Stimulated activated naive CD8-positive, alpha-beta T cell treated with anti-CD3 and anti-CD28 coated beads, Interleukin-15, amount 100 ng/mL, for 72 hours (primary cell): Measurements from ENCODE around the gene CASK.

Experiments used
- ATAC-seq: fragments of 150-1000 bp; cut with Tn5 transposase; 2 replicates; pipeline ENCODE4 v1.10.0; 2021; ENCODE audit warnings: mild to moderate bottlenecking, moderate library complexity
- DNase-seq, 2 donors: peaks; one replicate each; pipeline ENCODE4 v3.0.0; 2021 to 2022
- H3K27ac Mint-ChIP-seq, 2 donors: one replicate each; pipeline ENCODE4 v1.8.0; 2022; ENCODE audit warnings: mild to moderate bottlenecking in 2 of 2, mixed read lengths in 2 of 2, moderate library complexity in 2 of 2
- H3K27me3 Mint-ChIP-seq: one replicate; pipeline ENCODE4 v1.8.0; 2022; ENCODE audit warnings: mixed read lengths
- H3K4me1 Mint-ChIP-seq: one replicate; pipeline ENCODE4 v1.8.0; 2022; ENCODE audit warnings: mild to moderate bottlenecking, mixed read lengths
- H3K4me3 Mint-ChIP-seq, 2 donors: one replicate each; pipeline ENCODE4 v1.8.0; 2022; ENCODE audit warnings: mild to moderate bottlenecking in 2 of 2, mixed read lengths in 2 of 2, moderate library complexity in 1 of 2
- H3K9me3 Mint-ChIP-seq, 2 donors: one replicate each; pipeline ENCODE4 v1.8.0; 2022; ENCODE audit warnings: mixed read lengths in 2 of 2

CASK gene

GRCh38 chrX:41887691-41888090 lies 35.7 kb downstream of the CASK start:
- Mint-ChIP-seq H3K27ac (peak overlapping the region in 1 of 2 donors; percentile 82), H3K4me3 (peak overlapping the region; percentile 18 to 56), H3K4me1 (peaks cover 38% of the 10 kb centered on the region), H3K27me3 (no peaks in the 10 kb centered on the region), H3K9me3 (no peaks in the 10 kb centered on the region)
- DNase-seq (no peak), ATAC-seq (peak; percentile 67)

GRCh38 chrX:41885724-41886123 lies 37.6 kb downstream of the CASK start:
- H3K27me3 Mint-ChIP-seq: no peaks in the 10 kb centered on the region
- no peaks in the 10 kb centered on the region for H3K9me3 Mint-ChIP-seq
- H3K4me1 Mint-ChIP-seq: peaks cover 43% of the 10 kb centered on the region
- ATAC-seq: no peak
- H3K27ac Mint-ChIP-seq: no peak overlapping the region
- no peak for DNase-seq
- H3K4me3 Mint-ChIP-seq: no peak overlapping the region

GRCh38 chrX:41881166-41881565 lies 42.2 kb downstream of the CASK start:
- Mint-ChIP-seq H3K4me1 (peaks cover 37% of the 10 kb centered on the region), H3K9me3 (no peaks in the 10 kb centered on the region), H3K4me3 (no peak overlapping the region), H3K27me3 (no peaks in the 10 kb centered on the region), H3K27ac (no peak overlapping the region)
- no peak for DNase-seq
- ATAC-seq: no peak

GRCh38 chrX:41877167-41877566 lies 46.2 kb downstream of the CASK start:
- Mint-ChIP-seq H3K4me3 (peak overlapping the region in 1 of 2 donors; percentile 9), H3K4me1 (peaks cover 32% of the 10 kb centered on the region), H3K27ac (no peak overlapping the region), H3K27me3 (no peaks in the 10 kb centered on the region), H3K9me3 (peaks cover 0 to 4% of the 10 kb centered on the region in 2 donors)
- ATAC-seq (no peak), DNase-seq (no peak)

GRCh38 chrX:41875142-41875541 lies 48.2 kb downstream of the CASK start:
- no peak overlapping the region for H3K27ac Mint-ChIP-seq
- DNase-seq: no peak
- ATAC-seq: no peak
- peaks cover 0 to 4% of the 10 kb centered on the region in 2 donors for H3K9me3 Mint-ChIP-seq
- peaks cover 30% of the 10 kb centered on the region for H3K4me1 Mint-ChIP-seq
- H3K4me3 Mint-ChIP-seq: no peak overlapping the region
- no peaks in the 10 kb centered on the region for H3K27me3 Mint-ChIP-seq

- Mint-ChIP-seq H3K27me3 (no peaks in the 10 kb centered on the region), H3K4me1 (peaks cover 50% of the 10 kb centered on the region), H3K4me3 (no peak overlapping the region), H3K27ac (no peak overlapping the region), H3K9me3 (peaks cover 4 to 7% of the 10 kb centered on the region in 2 donors)
- DNase-seq (no peak), ATAC-seq (no peak)
Observed at GRCh38 chrX:41870719-41871151, 52.6 kb downstream of the CASK start.

- H3K27me3 Mint-ChIP-seq: no peaks in the 10 kb centered on the region
- peaks cover 53% of the 10 kb centered on the region for H3K4me1 Mint-ChIP-seq
- ATAC-seq (peak; percentile 48), DNase-seq (no peak)
- peaks cover 0 to 7% of the 10 kb centered on the region in 2 donors for H3K9me3 Mint-ChIP-seq
- peak overlapping the region in 1 of 2 donors; percentile 53 for H3K4me3 Mint-ChIP-seq
- peak overlapping the region in 1 of 2 donors; percentile 80 for H3K27ac Mint-ChIP-seq
Observed at GRCh38 chrX:41868392-41868977, 54.9 kb downstream of the CASK start.

- H3K9me3 Mint-ChIP-seq: peaks cover 0 to 7% of the 10 kb centered on the region in 2 donors
- no peaks in the 10 kb centered on the region for H3K27me3 Mint-ChIP-seq
- peaks cover 38% of the 10 kb centered on the region for H3K4me1 Mint-ChIP-seq
Observed at GRCh38 chrX:41863343-41864203, 59.8 kb downstream of the CASK start.

GRCh38 chrX:41862562-41863184 lies 60.7 kb downstream of the CASK start:
- ATAC-seq (no peak), DNase-seq (no peak)
- no peaks in the 10 kb centered on the region for H3K27me3 Mint-ChIP-seq
- peaks cover 0 to 7% of the 10 kb centered on the region in 2 donors for H3K9me3 Mint-ChIP-seq
- H3K4me3 Mint-ChIP-seq: peak overlapping the region in 1 of 2 donors; percentile 11
- H3K27ac Mint-ChIP-seq: peak overlapping the region; percentile 49 to 88
- H3K4me1 Mint-ChIP-seq: peaks cover 33% of the 10 kb centered on the region

More at GRCh38 chrX:41863343-41864203, 59.8 kb downstream of the CASK start:
- H3K27ac Mint-ChIP-seq: peak overlapping the region; percentile 77 to 89
- DNase-seq (no peak), ATAC-seq (no peak)
- H3K4me3 Mint-ChIP-seq: no peak overlapping the region

GRCh38 chrX:41858161-41858775 lies 65.1 kb downstream of the CASK start:
- no peak overlapping the region for H3K4me3 Mint-ChIP-seq
- H3K27me3 Mint-ChIP-seq: no peaks in the 10 kb centered on the region
- no peak overlapping the region for H3K27ac Mint-ChIP-seq
- peaks cover 25% of the 10 kb centered on the region for H3K4me1 Mint-ChIP-seq
- no peak for DNase-seq
- H3K9me3 Mint-ChIP-seq: no peaks in the 10 kb centered on the region
- ATAC-seq: no peak

- H3K27ac Mint-ChIP-seq: no peak overlapping the region
- no peak for ATAC-seq
- no peak for DNase-seq
- no peaks in the 10 kb centered on the region for H3K9me3 Mint-ChIP-seq
- H3K27me3 Mint-ChIP-seq: no peaks in the 10 kb centered on the region
- no peak overlapping the region for H3K4me3 Mint-ChIP-seq
- peaks cover 19% of the 10 kb centered on the region for H3K4me1 Mint-ChIP-seq
Observed at GRCh38 chrX:41857670-41858069, 65.7 kb downstream of the CASK start.

GRCh38 chrX:41846714-41847113 lies 76.6 kb downstream of the CASK start:
- ATAC-seq (no peak), DNase-seq (no peak)
- Mint-ChIP-seq H3K9me3 (peaks cover 13 to 40% of the 10 kb centered on the region in 2 donors), H3K27me3 (no peaks in the 10 kb centered on the region), H3K4me1 (no peaks in the 10 kb centered on the region), H3K4me3 (no peak overlapping the region), H3K27ac (no peak overlapping the region)

GRCh38 chrX:41837270-41837944 lies 85.9 kb downstream of the CASK start:
- H3K9me3 Mint-ChIP-seq: no peaks in the 10 kb centered on the region
- peaks cover 7% of the 10 kb centered on the region for H3K4me1 Mint-ChIP-seq
- no peak for DNase-seq
- no peak overlapping the region for H3K27ac Mint-ChIP-seq
- no peak for ATAC-seq
- H3K4me3 Mint-ChIP-seq: no peak overlapping the region
- H3K27me3 Mint-ChIP-seq: no peaks in the 10 kb centered on the region

- Mint-ChIP-seq H3K27me3 (no peaks in the 10 kb centered on the region), H3K4me3 (no peak overlapping the region), H3K4me1 (peaks cover 12% of the 10 kb centered on the region), H3K27ac (no peak overlapping the region), H3K9me3 (no peaks in the 10 kb centered on the region)
- ATAC-seq: no peak
- DNase-seq: no peak
Observed at GRCh38 chrX:41828826-41829225, 94.5 kb downstream of the CASK start.

GRCh38 chrX:41827886-41828285 lies 95.5 kb downstream of the CASK start:
- Mint-ChIP-seq H3K27ac (no peak overlapping the region), H3K4me1 (peaks cover 12% of the 10 kb centered on the region), H3K4me3 (no peak overlapping the region), H3K9me3 (peaks cover 0 to 5% of the 10 kb centered on the region in 2 donors), H3K27me3 (no peaks in the 10 kb centered on the region)
- DNase-seq (no peak), ATAC-seq (no peak)
